Endothelial cell of hepatic sinusoid (primary cell): ENCODE results near the gene DPP6.

ENCODE experiments used
- in situ Hi-C: cut with HindIII; loops from 2 replicates; pipeline ENCODE4 v1.10.0; 2017; ENCODE audit warnings: low sequenced_read_pairs

The DPP6 gene

GRCh38 chr7:154888690-154889089, 836.5 kb downstream of the DPP6 start:
- in situ Hi-C loops: no loop called here

DNA sequence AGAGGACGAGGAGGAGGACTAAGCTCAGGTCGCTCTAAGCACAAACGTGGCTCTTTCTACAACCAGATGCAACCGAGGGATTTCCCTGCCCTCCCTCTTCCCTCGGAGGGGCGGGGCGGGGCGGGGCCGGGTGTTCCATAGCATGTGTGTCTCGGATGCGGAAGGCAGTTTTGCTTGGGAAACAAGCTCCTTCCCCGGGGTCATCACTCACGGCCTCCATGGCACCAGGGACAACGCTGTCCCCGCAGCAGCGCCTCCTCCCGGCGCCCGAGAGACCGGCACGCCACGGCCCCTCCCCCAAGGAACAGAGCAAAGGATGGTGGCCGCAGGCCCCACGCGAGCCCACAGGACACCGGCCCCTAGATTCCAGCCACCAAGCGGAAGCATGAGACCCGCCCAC, 840.3 kb downstream of the DPP6 start:
- in situ Hi-C loops: no loop called here

DNA sequence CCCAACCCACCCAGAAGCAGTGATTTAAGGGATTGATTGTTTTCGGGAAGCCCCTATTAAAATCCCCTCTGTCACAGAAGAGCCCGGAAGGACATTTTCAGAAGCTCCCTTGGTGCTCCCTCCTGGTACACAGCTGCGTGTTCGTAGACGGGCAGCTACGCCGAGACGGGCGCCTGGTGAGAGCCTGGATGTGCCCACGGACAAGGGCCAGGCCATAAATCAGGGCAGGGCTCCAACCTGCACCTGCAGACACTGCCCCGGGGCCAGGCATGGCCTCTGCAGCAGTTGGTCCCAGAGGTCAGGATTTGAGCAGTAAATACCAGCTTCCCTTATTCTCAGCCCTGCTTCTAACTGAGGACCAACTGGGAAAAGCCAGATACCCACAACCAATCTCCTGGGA, 843.9 kb downstream of the DPP6 start:
- in situ Hi-C loops: no loop called here

DNA sequence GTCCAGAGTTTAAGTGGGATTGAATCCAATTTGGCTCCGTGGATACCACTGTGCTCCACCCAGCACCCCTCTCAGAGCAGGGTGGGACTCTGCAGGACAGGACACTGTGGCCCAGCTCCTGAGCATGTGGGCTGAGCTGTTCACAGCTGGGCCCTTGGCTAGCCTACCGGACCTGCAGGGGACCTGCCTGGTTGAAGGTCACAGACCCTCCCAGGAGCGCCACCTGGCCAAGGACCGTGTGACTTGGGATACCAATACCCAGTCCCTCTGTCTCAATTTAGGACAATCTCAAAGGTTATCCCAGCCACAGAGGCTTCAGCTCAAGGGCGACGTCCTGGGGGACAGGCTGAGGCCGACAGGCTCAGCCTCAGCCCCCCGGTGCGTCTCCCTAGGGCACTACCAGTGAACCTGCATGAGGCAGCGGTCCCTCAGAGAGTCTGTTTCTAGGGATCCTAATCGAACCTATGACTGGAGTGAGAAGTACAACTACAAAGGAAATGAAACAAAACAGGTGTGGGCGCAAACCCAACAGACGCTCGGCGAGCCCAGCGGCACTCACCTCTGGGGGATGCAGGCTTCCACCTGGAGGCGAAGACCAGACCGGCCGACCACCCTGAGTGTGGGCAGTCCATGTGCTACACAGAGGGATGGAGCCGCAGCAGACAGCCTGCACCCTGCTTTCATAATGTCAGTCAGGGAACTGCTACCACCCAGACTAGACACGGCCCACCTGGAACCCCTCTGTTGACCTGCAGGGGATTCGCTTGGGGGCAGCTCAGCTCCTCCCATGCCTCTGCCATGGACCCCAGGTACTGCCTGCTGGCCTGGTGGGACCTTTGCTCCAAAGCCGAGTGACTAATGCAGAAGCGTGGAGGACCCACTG, 847.0 kb downstream of the DPP6 start:
- in situ Hi-C loops: no loop called here

GRCh38 chr7:154899862-154900261, 847.7 kb downstream of the DPP6 start:
- in situ Hi-C loops: no loop called here

GRCh38 chr7:154902600-154903082, 850.4 kb downstream of the DPP6 start:
- in situ Hi-C loops: no loop called here

DNA sequence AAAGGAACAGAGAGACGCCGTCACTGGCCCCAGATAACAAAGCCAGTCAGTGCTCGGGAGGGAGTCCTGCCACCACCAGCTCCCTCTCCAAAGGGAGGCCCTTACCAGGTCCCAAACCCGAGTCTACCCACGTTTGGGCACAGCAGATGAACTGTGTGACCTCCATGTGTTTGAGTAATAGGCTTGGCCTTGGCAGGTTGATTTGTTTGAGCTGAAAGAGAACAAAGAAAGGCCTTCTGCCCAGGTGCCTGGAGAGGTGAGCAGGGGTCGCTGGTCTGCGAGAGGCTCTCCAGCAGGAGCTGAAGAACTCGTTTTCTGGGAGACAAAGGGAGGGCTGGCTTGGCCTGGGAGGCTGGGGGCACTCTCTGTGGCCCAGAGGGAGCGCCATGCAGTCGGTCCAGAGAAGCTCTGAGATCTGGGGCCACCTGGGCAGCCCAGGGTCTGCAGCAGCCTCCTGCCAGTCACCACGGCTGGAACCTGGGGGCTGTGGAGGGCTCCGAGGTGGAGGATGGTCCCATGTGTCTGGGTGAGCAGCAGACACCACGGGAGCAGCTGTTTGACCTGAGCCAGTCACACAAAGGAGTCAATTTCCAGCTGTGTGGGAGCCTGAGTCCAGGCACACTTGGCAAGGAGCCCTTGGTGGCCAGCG, 851.0 kb downstream of the DPP6 start:
- in situ Hi-C loops: no loop called here

DNA sequence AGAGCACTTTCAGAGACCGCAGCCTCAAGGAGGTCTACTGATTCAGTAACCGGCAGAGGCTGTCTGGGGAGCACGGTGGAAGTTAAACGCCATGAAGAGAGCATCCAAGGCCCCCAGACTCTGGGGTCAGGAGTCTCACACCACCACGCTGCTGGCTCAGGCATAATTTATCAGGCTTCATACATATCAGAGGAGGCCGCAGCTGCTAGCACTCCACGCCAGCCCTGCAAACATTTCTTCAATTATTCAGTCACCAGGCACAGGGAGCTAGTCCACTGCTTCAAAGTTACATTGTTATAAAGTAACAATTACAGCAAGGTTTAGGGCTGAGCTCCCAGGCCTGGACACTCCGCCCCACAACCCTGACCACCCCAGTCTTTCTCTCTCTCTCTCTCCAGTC, 852.9 kb downstream of the DPP6 start:
- in situ Hi-C loops: no loop called here

- in situ Hi-C loops: no loop called here
Observed at GRCh38 chr7:154905615-154906014, 853.4 kb downstream of the DPP6 start.

DNA sequence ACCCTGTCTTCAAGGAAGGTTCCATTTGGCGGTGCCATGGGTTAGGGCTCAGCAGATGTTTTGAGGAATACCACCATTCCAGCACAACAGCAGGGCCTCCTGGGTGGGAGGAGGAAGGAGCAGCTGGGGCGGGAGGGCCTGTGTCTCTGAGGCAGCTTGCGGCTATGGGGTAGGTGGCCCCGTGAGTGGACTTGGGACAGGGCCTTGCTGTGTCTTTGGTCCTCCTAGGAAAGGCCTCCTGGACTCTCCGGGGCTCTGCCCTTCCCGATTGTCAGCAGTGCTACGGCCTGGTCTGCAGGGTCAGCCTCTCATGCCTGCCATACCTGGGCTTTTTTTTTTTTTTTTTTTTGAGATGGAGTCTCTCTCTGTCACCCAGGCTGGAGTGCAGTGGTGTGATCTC, 854.0 kb downstream of the DPP6 start:
- in situ Hi-C loops: no loop called here

- in situ Hi-C loops: no loop called here
Observed at GRCh38 chr7:154906736-154907355, 854.6 kb downstream of the DPP6 start.

DNA sequence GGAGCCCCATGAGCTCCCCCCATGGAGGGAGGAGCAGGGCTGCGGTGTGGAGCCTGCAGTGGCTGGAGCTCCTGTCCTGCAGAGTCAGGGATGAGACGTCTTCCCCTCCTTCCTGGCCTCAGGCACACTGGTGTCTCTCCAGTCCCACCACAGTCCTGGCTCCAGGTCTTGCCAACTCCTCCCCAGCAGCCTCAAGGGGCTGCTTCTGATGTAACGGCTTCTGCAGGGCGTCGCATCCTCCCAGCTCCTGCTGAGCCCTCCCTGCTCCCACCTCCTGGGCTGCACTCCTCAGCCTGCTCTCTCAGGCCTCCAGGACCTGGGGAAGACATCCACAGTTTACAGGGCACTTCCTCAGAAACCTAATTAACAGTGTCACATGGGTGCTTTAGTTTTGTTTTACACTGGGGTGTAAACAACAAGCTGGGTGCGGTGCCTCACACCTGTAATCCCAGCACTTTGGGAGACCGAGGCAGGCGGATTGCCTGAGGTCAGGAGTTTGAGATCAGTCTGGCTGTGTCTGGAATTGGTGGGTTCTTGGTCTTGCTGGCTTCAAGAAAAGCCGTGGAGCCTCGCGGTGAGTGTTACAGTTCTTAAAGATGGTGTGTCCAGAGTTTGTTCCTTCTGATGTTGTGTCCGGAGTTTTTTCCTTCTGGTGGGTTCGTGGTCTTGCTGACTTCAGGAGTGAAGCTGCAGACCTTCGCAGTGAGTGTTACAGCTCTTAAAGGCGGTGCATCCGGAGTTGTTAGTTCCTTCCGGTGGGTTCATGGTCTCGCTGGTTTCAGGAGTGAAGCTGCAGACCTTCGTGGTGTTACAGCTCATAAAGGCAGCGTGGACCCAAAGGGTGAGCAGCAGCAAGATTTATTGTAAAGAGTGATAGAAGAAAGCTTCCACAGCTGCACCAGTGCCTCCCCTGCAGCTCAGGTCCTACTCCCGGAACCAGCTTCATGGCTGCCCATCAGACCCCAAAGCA, 855.7 kb downstream of the DPP6 start:
- in situ Hi-C loops: no loop called here

DNA sequence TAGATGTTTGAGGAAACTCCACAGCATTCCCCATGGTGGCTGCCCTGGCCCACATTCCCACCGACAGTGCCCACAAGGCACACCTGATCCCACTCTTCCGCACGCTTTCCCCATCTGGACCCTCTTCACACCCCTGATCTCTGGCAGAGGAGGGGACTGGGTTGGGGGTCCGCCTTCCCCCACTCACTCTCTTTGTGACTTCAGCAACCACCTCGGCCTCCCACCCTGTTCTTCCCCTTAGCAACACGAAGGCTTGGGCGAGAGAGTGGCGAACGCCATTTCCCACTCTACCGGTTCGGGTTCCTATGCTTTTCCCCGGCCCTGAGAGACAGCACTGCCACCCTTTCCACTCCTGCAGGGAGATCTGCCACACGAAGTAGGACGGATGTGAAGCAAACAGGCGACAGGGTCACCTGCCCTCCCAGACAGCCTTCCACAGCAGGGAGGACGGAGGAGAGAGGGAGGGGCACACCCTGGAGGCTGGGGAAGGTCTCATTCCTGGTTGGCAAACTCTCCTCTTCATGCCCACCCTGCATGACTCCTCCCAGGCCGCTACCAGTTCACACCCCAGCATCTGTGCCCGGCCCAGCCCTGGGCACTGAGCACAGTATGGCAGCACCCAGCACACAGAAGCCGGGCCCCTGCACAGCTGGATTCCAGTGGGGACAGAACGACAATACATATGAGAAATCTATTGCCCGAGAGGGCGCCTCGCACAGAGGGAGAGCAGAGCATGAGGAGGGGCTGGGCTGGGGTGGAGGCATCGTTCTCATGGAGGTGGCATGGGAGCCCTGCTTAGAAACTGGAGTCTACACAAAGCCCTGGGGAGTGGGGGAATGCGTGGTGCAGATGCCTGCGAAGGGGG, 857.3 kb downstream of the DPP6 start:
- in situ Hi-C loops: no loop called here

DNA sequence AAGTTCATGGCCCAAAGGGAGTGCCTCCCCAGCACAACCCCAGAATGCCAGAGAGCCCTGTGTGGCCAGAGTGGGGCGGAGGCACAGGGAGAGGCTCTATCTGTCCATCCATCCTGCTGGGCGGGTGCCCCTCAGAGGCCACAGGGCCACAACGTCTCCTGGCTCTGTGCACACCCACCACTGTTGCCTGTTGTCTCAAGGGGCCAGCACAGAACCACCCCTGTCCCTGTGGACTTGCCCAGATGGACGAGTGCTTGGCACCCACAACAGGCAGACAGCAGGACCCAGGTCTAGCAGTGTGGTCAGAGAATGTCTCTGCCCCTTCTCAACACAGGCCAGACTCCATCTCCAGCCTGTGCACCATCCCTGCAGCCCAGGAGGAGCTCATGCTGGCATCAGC, 857.9 kb downstream of the DPP6 start:
- in situ Hi-C loops: no loop called here

DNA sequence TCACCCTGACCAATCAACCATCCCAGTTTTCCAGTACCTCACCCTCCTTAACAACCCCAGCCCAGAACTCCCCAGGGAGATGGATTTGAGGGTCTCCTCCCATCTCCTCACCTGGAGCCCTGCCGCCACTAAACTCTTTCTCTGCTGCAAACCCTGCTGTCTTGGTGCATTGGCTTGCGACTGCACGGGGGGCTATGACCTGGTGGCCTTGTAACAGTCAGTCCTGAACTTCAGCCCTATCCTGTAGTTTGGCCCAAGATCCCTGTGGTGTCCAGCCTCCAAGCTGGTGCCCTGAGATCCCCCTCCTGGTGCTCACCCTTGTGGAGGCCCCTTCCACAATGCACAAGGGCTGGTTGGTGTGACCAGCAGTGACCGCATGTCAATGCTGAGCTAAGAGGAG, 858.8 kb downstream of the DPP6 start:
- in situ Hi-C loops: no loop called here

DNA sequence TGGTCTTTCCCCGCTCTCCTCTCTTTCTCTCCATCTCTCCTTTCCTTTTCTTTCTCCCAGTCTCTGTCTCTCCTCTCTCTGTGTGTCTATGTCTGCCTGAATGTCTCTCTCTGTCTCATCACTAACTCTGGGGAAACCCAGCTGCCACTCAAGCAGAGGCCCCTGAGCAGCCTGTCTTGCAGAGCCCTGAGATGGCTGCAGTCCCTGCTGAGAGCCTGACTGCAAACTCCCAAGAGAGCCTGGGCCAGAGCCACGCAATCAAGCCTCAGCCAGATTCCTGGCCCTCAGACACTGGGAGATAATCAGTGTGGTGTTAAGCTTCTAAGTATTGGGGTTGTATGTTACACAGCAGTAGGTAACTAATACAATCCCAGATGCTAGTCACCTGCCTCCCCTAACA, 859.2 kb downstream of the DPP6 start:
- in situ Hi-C loops: no loop called here

GRCh38 chr7:154911862-154912455, 859.8 kb downstream of the DPP6 start:
- in situ Hi-C loops: no loop called here

DNA sequence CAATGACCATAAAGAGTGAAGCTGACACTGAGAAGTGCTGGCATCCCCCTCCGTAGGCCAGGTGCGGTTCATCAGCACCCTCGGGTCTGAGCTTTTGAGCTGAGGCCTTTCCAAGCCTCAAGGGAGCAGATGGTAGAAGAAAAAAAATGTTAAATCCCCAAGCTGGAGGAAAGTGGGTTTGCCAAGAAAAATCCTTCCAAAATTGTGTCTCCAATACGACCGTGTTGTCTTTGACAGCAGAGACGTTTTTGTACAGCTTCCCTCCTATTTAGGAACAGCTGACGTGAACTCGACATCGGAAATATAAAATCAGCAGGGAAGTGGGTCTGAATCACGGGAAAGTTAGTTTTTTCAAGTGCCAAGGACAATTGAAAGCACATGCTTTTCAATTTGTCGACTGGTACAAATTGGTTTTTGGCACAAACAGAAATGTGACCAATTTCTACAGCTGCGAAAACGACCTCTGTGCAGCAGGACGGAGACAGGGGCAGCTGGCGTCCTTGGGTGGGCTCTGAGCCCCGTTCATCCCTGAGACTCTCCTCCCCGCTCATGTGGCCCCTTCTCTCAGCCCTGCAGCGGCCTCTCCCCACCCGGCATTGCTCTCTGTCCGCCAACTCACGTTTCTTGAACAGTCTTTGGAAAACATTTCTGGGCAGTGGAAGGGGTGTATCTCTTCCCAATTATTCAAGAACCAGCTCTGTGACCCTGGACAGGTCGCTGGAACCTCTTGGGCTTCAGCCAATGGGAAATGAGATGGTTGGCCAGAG, 860.9 kb downstream of the DPP6 start:
- in situ Hi-C loops: no loop called here
